ENCODE results near the gene ALK.

ALK gene

DNA sequence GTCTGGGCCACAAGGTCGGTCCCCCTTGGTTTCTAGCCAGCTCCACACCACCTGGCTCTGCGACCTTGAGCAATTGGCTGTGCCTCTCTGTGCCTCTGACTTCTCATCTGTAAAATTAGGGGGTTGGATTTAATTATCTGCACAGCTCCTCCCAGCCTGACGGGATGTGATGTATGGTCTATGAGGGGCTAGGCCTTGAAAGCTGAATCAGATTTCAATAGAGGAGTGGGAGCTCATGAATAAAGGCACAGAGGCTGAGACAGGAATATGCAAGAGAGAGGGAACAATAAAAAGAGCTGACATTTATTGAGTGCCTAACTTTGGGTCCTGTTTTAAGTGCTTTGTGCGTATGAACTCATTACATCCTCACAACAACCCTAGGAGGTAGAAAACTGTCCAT lies 104.7 kb downstream of the ALK start:
- no peak for DNase-seq (ENCODE audit: insufficient read length, low spot score)
- TF ChIP-seq, protein P1, sequence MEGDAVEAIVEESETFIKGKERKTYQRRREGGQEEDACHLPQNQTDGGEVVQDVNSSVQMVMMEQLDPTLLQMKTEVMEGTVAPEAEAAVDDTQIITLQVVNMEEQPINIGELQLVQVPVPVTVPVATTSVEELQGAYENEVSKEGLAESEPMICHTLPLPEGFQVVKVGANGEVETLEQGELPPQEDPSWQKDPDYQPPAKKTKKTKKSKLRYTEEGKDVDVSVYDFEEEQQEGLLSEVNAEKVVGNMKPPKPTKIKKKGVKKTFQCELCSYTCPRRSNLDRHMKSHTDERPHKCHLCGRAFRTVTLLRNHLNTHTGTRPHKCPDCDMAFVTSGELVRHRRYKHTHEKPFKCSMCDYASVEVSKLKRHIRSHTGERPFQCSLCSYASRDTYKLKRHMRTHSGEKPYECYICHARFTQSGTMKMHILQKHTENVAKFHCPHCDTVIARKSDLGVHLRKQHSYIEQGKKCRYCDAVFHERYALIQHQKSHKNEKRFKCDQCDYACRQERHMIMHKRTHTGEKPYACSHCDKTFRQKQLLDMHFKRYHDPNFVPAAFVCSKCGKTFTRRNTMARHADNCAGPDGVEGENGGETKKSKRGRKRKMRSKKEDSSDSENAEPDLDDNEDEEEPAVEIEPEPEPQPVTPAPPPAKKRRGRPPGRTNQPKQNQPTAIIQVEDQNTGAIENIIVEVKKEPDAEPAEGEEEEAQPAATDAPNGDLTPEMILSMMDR (IDR thresholded peaks at IDR 0.05; ENCODE audit: insufficient read depth, missing control alignments): no peak
- no peak for FAIRE-seq

DNA sequence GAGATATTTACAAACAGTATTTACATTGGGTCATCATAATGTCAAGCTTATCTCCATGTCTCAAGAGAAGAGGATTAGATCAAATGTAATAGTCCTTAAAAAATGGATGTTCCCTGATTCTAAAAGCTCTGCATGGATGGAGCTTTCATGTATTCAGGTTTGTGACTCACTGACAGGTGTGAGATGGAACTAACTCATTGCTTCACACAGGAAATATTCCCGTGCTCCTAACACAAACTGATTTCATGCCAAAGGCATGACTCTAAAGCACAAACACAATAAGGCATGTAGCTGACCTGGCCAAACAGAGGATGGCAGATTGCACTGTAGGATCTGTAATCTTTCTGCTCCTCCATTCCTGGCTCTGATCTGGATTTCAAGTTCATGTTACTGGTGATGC lies 110.0 kb downstream of the ALK start:
- FAIRE-seq (no peak), DNase-seq (ENCODE audit: insufficient read length, low spot score) (no peak)
- TF ChIP-seq, protein P1 (IDR thresholded peaks at IDR 0.05; ENCODE audit: insufficient read depth, missing control alignments): no peak

DNA sequence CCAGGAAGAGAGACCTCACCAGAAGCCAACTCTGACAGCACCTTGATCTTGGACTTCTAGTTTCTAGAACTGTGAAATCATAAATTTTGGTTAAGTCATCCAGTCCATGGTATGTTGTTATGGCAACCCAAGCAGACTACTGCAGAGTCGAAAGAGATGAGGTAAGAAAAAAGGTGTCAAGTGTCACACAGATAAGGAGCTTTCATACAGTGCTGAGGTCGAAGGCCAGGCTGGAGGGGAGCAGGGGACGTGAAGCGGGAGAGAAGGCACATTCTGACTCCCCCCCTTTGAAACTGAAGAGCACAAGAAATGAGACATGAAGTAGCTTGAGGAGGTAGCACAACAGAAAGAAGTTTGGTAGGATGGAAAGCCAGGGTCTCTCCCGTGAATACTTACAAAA lies 110.4 kb downstream of the ALK start:
- FAIRE-seq: no peak
- TF ChIP-seq, protein P1 (IDR thresholded peaks at IDR 0.05; ENCODE audit: insufficient read depth, missing control alignments): no peak
- DNase-seq (ENCODE audit: insufficient read length, low spot score): no peak

DNA sequence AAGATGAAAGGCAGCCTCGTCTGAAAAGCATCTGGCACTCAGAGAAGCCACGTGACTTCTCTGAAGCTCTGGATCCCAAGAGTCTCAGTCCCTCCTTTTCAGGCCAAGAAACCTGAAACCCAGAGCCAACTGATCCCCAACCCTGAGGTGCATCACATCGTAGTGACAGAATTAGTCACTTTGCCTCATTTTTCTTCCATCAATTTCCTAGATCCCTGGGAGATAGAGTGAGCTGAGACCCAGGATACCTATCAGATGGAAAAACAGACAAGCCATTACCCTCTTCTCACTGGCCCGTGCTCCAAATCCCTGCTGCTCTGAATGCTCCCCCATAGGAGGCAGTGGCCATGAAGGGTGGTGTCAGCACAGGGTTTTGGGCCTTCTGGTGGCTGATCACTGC lies 113.1 kb downstream of the ALK start:
- FAIRE-seq (no peak), DNase-seq (ENCODE audit: insufficient read length, low spot score) (no peak)
- TF ChIP-seq, protein P1 (IDR thresholded peaks at IDR 0.05; ENCODE audit: insufficient read depth, missing control alignments): no peak

DNA sequence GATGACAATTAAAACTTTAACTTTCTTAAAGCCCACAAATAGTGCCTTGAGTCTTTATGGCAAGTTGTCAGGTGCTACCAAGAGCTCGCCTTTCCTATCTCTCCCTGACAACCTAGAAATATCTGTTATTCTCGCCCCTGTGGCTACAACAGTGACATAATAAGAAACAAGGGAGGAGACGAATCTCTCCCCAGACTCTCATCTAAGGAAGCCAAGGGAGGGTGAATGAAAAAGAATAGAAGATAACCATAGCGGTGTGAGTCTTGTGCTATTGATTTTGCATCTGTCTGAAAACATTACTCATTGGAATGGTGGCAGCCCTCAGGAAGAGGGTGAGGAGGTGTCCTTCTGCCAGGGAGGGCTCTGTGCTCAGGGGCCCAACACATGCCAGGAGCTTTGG lies 114.3 kb downstream of the ALK start:
- no peak for FAIRE-seq
- DNase-seq (ENCODE audit: insufficient read length, low spot score): no peak
- TF ChIP-seq, protein P1 (IDR thresholded peaks at IDR 0.05; ENCODE audit: insufficient read depth, missing control alignments): no peak

DNA sequence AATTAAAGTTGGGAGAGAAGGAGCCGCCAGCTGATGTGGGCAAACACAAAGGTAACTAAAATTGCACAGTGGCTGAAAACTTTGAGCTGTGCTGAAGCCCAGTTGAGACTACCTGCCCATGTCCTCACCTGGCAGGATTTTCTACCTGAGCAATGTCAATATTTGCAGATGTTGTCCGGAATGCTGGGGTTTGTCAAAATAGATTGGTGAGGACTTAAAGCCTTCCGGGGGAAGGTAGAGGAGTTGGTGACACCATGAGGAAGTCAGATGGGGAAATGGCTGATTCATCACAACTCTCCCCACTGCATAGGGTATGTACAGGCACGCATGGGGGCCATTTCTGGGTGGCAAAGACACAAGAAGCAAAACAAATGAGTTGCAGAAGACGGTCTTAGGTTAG lies 114.9 kb downstream of the ALK start:
- no peak for FAIRE-seq
- TF ChIP-seq, protein P1 (IDR thresholded peaks at IDR 0.05; ENCODE audit: insufficient read depth, missing control alignments): no peak
- DNase-seq (ENCODE audit: insufficient read length, low spot score): no peak

DNA sequence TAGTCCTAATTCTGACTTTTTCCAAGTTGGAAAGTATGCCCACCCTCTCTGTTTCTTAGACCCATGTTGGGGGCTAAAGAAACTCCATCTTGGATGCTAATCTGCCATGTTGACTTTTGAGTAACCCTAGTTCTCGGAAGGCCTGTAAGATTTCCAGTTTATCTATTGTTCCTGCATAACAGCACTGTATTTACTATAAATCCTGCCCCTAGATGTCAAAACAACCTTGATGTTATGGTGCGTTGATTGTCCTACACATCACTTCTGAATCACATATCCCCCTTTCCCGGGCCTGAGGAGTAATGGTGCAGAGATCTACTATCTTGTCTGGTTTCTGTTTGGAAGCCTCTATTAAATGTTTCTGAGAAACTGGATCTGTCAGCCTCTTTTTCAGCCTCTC lies 116.7 kb downstream of the ALK start:
- TF ChIP-seq, protein P1 (IDR thresholded peaks at IDR 0.05; ENCODE audit: insufficient read depth, missing control alignments): no peak
- DNase-seq (ENCODE audit: insufficient read length, low spot score) (no peak), FAIRE-seq (no peak)

Measured in D721Med (cell line).